Stimulated activated naive CD8-positive, alpha-beta T cell treated with anti-CD3 and anti-CD28 coated beads, Interleukin-15, Interleukin-2, amounts not matched to agents 100 U/mL and 50 U/mL, for 24 hours (primary cell): Measurements from ENCODE around the gene DEGS1.

Experiments used
- ATAC-seq: fragments of 150-1000 bp; cut with Tn5 transposase; one replicate; pipeline ENCODE4 v1.10.0; 2021
- DNase-seq: peaks from one replicate; pipeline ENCODE4 v3.0.0; 2021

The DEGS1 gene

GRCh38 chr1:224216382-224216781 lies 33.3 kb downstream of the DEGS1 start:
- ATAC-seq = no peak
- no peak for DNase-seq

GRCh38 chr1:224217655-224218623 lies 34.9 kb downstream of the DEGS1 start:
- no peak for DNase-seq

GRCh38 chr1:224219011-224219611 lies 36.1 kb downstream of the DEGS1 start:
- ATAC-seq = no peak
- no peak for DNase-seq

More at GRCh38 chr1:224217655-224218623, 34.9 kb downstream of the DEGS1 start:
- no peak for ATAC-seq

GRCh38 chr1:224219612-224220059 lies 36.6 kb downstream of the DEGS1 start:
- ATAC-seq (no peak), DNase-seq (no peak)

GRCh38 chr1:224223819-224224714 lies 41.0 kb downstream of the DEGS1 start:
- no peak for DNase-seq
- ATAC-seq = no peak

DNA sequence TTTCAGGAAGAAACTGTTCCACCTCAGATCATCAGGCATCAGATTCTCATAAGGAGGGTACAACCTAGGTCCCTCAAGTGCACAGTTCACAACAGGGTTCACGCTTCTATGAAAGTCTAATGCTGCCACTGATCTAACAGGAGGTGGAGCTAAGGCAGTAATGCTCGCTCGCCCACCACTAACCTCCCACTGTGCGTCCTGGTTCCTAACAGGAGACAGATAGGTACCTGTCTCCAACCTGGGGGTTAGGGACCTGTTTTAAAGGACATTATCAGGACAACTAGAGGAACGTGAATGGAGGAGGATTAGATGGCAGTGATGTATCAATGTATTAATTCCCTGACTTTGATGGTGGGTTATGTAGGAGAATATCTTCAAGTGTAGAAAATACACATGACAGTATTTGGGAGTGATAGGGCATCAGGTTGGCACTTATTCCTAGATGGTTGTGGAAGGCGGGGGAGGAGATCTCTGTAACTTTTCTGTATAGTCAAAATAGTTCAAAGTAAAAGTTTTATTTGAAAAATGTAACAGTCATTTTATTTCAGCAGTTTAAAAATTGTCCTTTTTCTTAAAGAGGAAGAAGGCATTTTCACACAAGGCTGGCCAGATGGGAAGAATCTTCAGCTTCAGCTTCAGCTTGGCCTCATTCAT lies 43.9 kb downstream of the DEGS1 start:
- ATAC-seq (no peak), DNase-seq (no peak)

- DNase-seq (no peak), ATAC-seq (no peak)
These were observed 51.0 kb downstream of the DEGS1 start for GRCh38 chr1:224234017-224234416.

- DNase-seq = no peak
These were observed 52.9 kb downstream of the DEGS1 start for GRCh38 chr1:224235813-224236493.

GRCh38 chr1:224237119-224237881 lies 54.3 kb downstream of the DEGS1 start:
- DNase-seq = no peak
- ATAC-seq = no peak

More at GRCh38 chr1:224235813-224236493, 52.9 kb downstream of the DEGS1 start:
- no peak for ATAC-seq

- no peak for ATAC-seq
- DNase-seq = no peak
These were observed 55.2 kb downstream of the DEGS1 start for GRCh38 chr1:224238212-224238611.

GRCh38 chr1:224238756-224239155 lies 55.7 kb downstream of the DEGS1 start:
- DNase-seq (no peak), ATAC-seq (no peak)
